GM18499 (cell line): ENCODE measurements around the gene HABP2.

Source experiments
- ATAC-seq: cut with Tn5 transposase; IDR thresholded peaks from one replicate; pipeline ENCODE4 v1.9.1; 2021; ENCODE audit warnings: moderate number of reproducible peaks; ENCODE audit not compliant: insufficient read depth, unreplicated experiment

Gene HABP2

DNA sequence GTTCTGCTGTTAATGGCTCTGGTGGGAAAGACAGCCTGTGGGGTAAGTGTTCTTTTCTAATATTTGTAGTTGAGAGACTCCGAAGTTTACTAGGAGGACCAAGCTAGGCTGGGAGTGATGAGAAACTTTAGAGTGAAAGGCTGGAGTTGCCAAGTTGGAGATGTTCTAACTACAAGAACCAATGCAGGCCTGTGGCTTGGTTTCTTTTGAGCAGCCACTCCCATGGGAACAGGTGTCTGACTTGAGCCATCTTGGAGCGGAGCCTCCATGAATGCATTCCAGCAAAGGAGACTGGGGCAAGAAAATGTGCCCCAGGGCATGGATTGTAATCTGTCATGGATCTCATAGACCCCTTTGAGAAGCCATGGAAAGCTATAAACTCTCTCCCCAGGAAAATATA lies 296 bp downstream of the HABP2 start:
- no peak for ATAC-seq

DNA sequence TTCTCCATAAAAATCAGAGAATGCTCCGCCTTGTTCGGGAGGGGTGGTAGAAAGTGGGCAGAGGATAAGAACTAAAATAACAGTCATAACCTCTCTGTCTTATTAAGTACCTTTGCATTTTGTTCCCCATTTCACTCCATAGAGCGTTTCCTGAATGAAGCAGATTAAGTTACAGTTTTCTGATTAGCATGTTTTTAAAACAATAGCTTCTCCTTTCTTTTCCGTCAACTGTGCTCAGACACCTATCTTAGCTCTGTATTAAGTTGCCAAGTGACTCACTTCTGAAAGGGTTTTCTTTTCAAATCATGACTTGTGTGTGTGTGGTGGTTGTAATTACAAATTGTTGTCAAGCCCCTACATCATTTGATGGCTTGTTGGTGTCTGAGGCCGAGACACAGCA lies 1.4 kb downstream of the HABP2 start:
- ATAC-seq = no peak

DNA sequence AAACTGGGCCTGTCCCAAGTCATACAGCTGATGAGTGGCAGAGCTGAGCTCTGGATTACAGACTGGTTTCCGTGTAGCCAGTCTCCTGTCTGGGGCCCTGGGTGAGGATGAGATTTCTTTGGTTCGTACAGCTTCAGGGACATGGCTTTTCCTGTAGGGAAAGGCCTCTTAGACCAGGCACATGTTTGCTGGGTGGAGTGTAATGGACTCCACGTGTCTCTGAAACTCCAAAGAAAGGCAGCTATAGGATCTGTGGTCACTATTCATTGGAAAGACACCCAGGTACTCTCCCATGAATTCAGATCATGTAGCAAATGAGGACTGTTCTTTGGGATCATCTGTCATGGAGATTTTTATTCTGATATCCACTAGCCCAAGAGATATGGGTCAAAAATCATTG lies 2.4 kb downstream of the HABP2 start:
- ATAC-seq = no peak

DNA sequence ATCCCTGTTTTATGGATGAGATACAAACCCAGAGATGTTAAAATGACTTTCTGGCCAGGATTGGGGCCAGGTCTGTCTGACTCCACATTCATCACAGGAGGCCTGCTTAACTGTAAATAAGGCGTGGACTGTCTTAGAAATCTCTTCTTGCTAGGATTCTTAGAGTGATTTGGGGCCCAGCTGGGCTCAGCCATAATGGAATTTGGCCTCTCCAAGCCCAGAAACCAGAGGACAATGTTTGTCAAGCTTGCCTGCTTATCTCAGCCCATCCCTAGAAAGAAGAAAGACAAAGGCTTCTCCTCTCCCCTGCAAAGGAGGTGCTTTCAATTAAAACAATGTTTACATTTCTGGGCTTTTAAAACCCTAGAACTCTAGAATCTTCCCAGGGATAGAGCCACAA lies 2.9 kb downstream of the HABP2 start:
- ATAC-seq = no peak

DNA sequence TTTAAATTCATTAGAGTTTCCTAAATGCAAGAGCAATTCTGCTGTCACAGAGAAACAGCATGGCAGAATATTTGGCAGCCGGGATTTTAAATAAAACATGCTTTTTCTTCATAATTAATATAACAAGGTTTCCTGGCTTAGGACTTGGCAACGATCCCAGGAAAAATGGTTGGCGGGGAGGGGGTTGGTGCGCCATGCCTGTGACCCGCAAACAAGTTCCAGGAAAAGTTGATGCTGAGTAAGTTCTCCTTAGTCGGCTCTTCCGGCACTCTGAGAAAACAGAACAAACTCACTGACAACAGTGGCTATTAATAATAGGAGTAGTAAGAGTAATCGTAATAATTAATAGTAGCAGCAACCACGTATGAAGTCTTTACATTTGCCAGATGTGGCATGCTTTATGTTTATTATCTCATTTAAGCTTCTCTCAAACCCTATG lies 4.6 kb downstream of the HABP2 start:
- ATAC-seq = no peak

DNA sequence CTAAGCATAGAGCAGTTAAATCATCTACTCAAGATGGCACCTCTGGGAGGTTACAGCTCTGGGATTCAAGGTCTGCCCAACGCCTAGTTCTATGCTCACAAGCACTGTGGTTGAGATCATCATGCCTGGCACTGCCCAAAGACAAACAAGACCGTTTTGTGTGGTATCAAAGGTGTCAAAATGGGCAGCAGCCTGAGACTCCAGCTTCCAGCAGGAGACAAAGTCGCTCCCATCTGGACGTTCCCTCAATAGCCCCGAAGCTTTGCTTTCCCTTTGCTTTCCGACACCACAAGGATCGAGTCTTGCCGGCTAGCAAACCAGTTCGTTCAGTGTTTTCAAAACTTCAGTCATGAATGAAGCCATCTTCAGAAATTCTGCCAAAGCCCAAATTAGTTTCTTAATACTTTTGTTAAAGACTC lies 5.1 kb downstream of the HABP2 start:
- ATAC-seq = no peak

DNA sequence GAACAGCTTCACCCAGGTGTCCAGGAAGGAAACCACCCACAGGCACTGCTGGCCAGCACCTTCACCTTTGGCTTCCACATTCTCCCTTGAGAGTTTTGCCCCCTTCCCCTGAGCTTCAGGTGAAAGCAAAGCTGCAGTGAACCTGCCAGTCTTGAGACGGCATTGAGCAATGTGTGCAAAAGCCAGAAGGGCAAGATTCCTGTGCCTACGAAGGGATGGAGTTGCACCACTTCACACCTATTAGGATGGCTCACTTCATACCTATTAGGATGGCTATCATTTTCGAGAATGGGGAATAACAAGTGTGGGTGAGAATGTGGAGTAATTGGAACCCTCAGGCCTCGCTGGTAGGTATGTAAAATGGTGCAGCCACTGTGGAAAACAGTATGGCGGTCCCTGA lies 7.2 kb downstream of the HABP2 start:
- ATAC-seq = no peak

DNA sequence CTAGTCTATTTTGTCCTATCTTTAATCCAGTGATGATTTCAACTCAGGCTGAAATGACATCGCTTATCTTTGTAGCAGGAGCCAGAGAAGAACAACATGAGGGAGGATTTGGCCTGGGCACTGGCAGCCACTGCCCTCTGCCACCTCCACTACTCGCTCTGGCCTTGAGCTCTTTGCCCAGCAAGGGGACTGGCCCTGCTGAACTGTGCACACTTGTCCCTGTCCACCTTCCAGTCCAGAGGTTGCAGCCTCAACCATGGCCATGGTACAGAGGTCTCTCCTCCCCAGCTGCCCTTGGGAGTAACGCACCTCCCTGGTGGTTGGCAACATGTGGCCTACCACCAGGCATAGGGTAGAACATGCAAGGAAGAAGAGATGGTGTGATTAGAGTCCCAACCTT lies 8.4 kb downstream of the HABP2 start:
- no peak for ATAC-seq

DNA sequence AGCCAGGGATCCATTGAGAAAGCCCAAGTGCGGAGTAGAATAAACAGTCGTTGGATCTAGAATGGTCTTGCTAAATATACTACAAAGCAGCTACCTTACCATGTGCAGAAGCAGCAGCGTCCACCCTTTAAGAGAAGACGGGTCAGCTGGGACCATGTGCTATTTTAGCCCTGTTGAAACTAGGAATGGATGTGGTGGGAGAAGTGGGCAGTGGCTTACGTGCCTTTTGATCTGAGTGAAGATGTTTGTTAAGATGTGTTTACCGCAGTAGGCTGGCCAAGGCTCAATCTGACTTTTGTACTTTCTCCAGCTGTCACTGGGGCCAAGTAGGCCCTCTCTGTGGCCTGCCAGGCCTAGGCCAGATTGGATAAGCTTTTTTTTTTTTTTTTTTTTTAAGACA lies 9.2 kb downstream of the HABP2 start:
- no peak for ATAC-seq

DNA sequence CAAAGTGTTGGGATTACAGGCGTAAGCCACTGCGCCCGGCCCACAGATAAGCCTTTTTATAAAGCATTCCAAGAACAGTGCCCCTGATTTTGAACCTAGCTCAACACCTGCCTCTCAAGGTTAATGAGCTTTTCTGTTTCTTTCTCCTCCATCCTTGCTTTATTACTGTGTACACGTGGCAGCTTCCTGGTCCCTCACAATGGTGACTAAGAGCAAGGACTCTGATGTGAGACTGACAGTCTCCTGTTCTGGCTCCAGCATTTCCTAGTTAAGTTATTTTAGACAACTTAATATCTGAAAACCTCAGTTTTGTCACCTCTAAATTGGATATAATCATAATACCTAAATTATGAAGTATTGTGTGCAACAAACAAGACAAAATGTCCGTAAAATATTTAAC lies 9.9 kb downstream of the HABP2 start:
- no peak for ATAC-seq

DNA sequence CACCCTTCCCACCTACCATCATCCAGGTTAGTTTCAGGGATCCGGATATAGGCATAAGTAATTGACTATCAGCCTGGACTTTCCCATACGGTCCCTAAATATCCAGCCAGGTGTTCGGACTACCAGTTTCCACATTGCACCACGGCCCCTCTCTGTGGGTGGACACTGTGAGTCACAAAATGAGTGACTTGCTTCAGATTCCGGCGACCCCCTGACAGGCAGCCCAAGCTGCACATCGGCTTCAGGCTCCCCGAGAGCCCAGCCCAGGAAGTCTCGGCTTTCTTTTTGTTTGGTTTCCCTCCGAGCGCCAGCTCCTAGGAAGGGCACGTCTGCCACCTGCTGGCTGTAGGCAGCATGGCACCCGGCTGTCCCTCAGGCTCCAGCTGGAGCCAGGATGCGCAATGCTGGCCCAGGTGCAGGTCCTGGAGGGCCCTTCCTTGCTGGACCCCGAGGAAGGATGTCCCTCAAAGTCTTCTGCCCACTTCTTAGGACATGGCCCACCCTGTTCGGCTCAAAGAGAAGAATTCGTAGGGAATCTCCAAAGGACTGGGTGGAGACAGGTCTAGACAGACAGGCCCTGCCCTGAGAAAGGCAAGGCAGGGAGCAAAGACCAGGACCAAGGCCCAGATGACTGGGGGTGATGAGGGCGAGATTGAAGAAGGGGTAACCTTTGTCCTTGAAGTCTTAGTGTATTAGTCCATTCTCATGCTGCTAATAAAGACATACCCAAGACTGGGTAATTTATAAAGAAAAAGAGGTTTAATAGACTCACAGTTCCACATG lies 10.6 kb downstream of the HABP2 start:
- no peak for ATAC-seq

DNA sequence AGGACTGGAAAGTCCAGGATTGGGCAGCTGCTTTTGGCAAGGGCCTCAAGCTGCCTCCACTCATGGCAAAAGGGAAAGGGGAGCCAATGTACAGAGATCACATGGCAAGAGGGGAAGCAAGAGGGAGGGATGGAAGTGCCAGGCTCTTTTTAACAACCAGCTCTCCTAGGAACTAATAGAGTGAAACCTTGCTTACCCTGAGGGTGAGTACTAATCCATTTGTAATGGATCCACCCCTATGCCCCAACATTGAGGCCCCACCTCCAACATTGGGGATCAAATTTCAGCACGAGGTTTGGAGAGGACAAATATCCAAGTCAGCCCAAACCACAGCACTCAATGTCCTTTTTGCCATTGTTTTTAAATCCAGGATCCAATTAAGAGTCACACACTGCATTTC lies 12.5 kb downstream of the HABP2 start:
- ATAC-seq = no peak

DNA sequence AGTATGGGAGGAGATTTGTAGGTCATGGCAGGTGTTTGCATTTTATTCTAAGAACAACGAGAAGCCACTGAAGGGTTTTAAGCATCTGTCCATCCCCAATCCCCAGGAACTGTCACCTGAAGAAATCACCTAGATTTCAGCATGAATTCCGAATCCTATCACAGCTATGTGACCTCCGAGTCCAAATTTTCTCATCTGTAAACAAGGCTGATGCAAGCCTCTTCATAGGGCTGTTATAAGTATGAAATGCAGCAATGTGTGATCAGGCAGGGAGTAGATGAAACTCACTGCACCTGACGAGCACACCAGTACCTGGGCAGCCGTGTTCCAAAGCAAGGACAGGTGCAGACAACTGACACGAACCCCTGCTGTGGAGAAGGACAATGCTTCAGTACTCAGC lies 14.0 kb downstream of the HABP2 start:
- no peak for ATAC-seq

DNA sequence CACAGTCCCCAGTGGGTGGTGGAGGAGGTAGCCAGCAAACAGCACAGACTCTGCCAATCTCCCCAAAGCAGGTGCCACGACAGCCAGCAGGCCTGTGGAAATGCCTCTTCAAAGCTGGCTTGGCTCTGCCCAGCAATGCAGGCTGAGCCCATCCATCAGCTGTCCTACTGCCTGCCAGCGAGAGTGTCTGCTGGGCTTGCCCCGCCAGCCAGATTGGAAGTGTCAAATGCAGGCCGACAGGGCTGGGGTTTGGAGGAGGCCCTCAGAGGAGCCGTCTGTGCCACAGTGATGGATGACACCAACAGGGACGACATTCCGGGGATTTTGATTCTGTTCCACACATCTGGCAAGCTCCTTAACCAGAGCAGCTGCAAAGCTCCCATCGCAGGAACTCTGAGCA lies 16.7 kb downstream of the HABP2 start:
- ATAC-seq = no peak

DNA sequence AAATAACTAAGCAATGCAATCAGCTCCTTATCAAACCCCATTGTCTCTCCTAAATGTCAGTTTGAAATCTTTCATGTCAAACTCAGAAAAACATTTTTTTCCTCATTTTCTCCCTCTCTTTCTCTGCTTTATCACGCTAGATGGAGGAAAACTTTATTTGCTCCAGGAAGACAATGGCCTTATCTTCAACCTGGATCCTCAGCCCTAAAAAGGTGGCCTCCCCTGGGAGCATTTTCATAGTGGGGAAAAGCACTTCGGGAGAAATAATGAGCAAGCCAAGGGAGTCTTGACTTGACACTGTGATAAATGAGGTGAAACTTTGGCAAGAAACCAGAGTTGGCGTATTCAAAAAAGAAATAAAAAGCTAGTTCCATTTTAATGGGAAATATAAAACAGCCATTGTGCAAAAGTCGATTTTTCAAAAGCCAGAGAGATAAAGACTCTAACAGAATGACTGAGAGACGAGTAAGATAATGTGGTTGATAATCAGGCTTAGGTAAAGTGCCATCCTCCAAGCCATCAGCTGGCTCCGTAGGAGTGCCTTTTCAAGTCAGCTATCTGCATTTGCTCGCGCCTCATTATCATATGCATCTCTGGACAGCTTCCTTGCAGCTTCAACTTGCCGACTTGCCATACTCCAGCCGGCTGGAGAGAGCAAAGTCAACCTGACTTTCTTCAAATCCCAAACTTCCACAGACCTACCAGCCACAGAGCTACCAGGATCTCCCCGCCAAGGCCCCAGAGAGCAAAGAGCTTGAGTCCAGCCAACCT lies 19.9 kb downstream of the HABP2 start:
- ATAC-seq = no peak

DNA sequence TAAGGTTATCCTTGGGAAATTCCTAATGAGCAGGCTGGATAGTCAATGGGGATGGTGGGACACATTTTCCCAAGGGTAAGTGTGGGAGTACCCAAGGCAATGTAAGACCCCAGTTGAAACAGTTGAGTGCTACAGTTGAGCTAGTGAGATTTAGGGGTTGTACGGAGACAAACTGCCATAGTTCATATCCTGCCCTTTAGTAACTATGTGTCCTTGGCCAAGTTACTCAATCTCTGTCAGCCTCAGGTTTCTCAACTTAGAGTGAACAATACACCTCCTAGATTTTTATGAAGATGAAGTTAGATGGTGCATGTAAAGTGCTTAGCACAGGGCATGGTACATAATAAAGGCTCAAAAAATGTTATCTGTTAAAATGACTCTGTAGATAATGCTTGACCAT lies 20.5 kb downstream of the HABP2 start:
- no peak for ATAC-seq

DNA sequence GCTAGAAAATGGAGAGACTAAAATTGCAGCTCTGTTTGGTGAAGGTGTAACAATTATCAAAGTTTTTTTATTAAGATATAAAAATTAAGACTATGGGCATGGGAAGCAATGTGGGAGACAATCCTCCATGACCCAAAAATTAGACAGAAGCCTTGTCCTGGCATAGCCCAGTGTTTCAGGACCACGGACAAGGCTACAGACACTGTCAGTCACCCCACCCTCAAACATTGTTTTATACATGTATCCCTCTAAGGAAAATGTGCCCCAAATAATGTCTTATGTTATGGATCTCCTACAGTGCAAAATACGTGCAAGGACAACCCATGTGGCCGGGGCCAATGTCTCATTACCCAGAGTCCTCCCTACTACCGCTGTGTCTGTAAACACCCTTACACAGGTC lies 24.0 kb downstream of the HABP2 start:
- no peak for ATAC-seq

DNA sequence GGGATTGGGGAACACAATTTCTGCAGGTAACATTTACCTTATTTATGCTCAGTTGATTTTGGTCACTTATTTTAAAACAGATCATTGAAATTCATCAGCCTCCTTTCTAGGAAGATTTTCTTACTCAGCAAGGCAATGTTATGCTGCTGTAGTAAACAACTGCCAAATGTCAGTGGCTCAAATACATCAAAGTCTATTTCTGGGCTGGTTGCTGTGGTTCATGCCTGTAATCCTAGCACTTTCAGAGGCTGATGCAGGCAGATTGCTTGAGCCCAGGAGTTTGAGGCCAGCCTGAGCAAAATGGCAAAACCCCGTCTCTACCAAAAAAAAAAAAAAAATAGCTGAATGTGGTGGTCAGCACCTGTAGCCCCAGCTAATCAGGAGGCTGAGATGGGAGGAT lies 25.9 kb downstream of the HABP2 start:
- no peak for ATAC-seq

DNA sequence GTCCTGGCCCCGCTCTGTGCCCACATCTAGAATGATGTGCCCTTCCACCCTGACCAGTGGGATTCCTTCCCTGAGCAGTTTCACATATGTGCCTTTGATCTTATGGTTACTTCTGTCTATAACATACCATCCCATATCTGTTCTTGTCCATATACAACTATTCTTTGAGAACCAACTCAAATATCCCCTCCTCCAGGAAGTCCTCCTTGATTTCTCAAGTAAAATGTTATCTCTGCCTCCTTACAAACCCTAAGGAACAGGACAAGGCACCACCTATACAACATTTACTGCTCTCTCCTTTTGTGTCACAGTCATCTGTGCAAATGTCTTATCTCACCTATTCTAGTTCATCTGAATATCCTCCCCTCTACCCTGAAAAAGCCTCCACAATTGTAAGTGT lies 28.2 kb downstream of the HABP2 start:
- no peak for ATAC-seq

DNA sequence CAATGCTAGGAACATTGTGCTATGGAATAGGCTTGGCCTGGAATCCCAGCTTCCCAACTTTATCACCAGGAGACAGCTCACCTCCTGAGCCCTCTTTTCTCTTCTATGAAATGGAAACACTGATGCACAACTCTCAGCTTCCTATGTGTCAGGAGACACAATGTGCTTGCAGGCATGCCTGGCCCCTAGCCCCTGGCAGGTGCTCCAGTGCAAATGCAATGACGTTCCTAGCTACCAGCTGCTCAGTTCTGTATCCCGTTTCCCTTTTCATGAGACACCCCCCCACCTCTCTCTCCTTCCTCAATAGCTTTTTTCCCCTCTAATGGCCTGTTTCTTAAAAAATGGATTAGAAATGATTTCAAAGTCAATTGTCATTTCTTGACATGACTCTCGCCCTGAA lies 30.7 kb downstream of the HABP2 start:
- no peak for ATAC-seq

DNA sequence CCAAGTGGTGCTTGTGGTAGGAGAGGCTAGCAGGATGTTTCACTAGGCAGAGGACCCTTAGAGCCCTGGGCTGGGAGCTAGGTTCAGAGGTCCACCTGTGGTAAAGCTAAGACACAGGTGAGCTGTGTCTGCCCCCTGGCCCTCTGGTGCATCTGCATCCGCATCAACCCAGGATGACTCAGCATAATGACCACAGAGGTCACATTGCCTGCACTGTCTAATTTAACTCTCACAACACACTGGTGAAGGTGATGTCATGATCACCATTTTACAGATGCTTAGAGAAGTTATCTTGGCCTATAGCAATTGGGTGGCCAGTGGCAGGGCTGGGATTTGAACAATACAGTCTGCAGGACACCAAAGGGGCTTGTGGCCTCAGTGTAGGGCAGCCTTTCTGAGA lies 33.1 kb downstream of the HABP2 start:
- ATAC-seq = no peak

DNA sequence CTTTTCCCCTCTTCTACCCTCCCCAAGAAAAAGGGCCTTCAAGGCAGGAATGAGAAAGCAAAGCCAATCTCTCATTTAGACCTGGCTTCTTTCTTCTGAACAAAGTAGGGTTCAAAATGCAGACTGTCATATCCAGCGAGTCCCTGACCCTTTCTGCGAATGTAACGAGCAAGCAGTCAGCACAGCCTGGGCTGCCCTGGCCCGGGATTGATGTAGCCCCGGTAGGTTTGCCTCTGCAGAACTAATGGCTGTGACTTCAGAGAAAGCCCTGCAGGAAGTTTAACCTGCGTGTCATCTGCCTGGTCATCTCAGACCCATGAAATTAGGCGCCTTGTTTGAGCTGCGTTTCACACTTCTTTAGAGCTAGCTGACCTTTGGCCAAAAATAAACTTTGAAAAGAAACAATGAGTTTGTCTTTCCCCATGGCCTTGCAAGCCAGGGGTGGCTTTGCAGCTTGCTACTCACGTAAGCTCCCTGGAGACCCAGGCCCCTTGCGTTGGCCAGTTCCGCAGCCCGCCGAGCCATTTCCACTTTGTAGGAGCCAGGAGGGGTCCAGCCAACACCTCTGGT lies 36.4 kb downstream of the HABP2 start:
- ATAC-seq = no peak
